SK-MEL-5 (cell line): ENCODE data around the gene CCDC91. TPM values are rescaled to one million over a fixed set of nuclear protein-coding genes. Genes with fewer than 3 reads are reported as not detected.

ENCODE experiments used
- DNase-seq: peaks from one replicate; pipeline ENCODE4 v3.0.0-alpha.2; 2016; ENCODE audit warnings: low read depth, low spot score
- in situ Hi-C: cut with HindIII; loops from 2 replicates; pipeline ENCODE4 v1.10.0; 2016; ENCODE audit warnings: low sequenced_read_pairs, high pct_unique_total_duplicates, low pct_unique_long_range_greater_than_20kb
- total RNA-seq: library from RNA; depleted of rRNA; stranded (reverse); fragments of >200 nt; shearing (Covaris generic); gene quantifications from 2 replicates; pipeline ENCODE4 v1.2.3, GENCODE V29; 2014

The CCDC91 gene
- total RNA-seq, 1 experiment from 2014 or later, result 22.7 TPM

- in situ Hi-C loops, result no loop called here
- DNase-seq, result no peak
Observed at GRCh38 chr12:28219827-28220226, 29.6 kb downstream of the CCDC91 start.

- no peak for DNase-seq
- in situ Hi-C loops, result no loop called here
Observed at GRCh38 chr12:28222081-28222700, 31.9 kb downstream of the CCDC91 start.

GRCh38 chr12:28223025-28223554 is 32.8 kb downstream of the CCDC91 start:
- in situ Hi-C loops, result no loop called here
- DNase-seq, result no peak

GRCh38 chr12:28223858-28224257 is 33.6 kb downstream of the CCDC91 start:
- in situ Hi-C loops, result no loop called here
- DNase-seq, result no peak

DNA sequence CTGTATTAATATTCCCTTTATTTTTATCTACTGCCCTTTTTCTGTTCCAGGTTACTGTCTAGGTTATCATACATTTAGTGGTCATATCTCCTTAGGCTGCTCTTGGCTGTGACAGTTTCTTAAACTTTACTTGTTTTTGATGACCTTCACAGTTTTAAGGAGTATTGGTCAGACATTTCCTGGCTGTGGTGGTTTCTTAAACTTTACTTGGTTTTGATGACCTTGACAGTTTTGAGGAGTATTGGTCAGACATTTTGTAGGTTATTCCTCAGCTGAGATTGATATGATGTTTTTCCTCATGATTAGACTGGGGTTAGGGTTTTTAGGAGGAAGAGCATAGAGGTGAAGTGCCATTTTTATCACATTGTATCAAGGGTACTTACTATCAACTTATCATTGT is 36.4 kb downstream of the CCDC91 start:
- in situ Hi-C loops, result no loop called here
- no peak for DNase-seq

DNA sequence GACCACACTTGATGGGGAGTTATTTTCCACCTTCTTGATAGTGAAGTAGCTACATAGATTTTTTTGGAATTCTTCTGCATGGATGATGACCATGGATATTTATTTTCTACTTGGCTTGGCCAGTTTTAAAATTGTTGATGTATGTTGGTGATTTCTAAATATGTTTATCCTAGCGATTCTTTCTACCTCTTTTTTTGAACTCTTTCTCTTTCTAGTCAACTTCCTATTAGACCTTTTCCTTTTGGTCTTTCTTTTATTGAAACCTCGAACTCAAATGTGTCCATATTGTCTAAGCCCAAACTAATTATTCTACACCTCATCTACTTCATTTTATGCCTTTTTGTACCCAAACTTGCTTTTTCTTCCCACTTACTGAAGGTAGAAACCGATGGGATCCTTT is 37.0 kb downstream of the CCDC91 start:
- in situ Hi-C loops, result no loop called here
- no peak for DNase-seq

DNA sequence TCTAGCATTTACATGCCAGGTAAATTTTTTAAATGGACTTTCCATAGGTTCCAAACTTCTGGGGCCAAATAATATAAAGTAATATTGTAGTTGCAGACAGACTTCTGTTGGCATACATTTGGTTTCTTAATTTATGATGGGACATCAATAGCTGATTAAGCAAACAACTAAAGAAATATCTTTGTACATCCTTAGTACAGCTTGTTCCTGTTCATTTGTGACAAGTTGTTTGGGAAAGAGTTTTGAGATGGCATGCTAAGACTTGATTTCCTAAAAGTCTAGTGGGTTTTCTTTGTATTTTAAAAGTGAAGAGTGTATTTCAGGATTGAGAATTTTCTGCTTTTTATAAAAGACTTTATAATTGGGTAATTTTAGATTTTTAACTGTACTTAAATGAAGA is 41.0 kb downstream of the CCDC91 start:
- in situ Hi-C loops, result no loop called here
- no peak for DNase-seq

DNA sequence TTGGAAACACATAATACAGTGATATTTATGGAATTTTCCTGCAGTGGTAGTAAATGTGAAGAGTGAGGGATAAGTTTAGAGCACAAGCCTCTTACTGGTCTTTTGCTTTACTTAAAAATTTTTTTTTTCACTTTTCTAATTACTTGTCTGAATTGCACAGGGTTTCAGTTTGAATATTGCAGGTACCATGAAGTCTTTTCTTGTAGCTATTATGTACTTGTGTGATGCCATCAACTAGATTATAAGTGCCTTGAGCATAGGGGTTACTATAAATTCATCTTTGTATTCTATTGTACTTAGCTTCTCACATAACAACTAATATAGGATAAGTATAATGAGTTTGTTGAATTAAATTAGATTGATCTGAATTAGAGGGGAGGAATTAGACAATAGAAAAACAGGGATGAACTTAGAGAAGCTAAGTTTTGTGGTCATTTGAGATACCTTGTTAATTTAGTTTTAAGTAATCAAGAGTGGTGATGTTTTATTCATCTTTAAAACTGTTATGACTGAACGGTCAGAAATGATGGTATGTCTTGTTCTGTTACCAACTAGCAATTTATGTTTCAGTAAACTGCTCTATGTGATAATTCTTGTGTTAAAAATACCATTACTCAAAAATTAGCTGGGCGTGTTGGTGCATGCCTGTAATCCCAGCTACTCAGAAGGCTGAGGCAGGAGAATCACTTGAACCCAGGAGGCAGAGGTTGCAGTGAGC is 42.1 kb downstream of the CCDC91 start:
- DNase-seq, result no peak
- in situ Hi-C loops, result no loop called here

GRCh38 chr12:28234444-28234843 is 44.2 kb downstream of the CCDC91 start:
- in situ Hi-C loops, result no loop called here
- no peak for DNase-seq

DNA sequence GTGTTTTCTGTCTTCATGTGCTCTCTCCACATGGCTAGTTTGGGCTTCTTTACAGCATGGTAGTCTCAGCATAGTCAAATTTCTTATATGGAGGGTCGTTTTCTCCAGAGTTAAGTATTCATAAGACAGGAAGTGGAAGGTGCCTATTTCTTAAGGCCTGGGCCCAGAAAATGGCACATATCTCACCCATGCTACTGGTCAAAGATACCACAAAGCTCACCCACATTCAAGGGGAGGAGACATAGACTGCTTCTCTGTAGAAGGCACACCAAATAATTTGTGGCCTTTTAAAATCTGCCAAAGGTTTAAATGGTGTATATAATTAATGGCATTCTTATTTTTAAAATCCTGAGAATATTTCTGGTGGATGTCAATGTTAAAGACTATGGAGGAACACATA is 44.8 kb downstream of the CCDC91 start:
- no peak for DNase-seq
- in situ Hi-C loops, result no loop called here

DNA sequence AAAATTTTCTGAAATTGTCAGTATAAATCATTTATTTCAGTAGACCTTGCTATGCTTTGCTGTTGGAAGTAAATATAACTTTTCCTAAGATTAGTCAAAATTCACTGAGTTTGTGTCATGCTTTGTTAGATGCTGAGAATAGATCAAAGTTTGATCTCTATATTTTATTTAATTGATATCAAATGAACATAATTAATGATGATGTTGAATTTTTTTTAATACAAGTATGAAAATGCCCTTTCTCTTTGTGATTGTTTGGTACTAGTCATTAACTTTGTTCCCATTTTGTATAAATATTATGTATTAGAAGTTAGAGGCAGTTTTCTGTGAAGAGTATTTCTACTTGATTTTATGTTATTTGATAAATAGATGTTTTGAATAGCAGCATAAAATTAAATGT is 45.7 kb downstream of the CCDC91 start:
- no peak for DNase-seq
- in situ Hi-C loops, result no loop called here

DNA sequence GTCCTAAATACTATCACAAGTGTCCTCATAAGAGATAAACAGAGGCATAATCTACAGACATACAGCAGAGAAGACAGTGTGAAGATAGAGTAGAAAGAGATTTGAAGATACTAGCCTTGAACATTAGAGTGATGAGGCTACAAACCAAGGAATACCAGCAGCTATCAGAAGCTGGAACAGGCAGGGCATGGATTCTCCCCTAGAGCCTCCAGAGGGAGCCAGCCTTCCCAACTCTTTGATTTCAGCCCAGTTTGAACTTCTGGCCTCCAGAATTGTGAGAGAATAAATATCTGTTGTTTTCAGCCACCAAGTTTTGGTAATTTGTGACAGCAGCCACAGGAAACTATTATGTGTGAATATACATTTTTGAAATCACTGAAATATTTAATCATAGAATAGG is 47.2 kb downstream of the CCDC91 start:
- peak; percentile 16 for DNase-seq
- in situ Hi-C loops, result no loop called here

GRCh38 chr12:28239918-28240317 is 49.7 kb downstream of the CCDC91 start:
- in situ Hi-C loops, result no loop called here
- DNase-seq, result no peak

GRCh38 chr12:28240853-28241252 is 50.6 kb downstream of the CCDC91 start:
- in situ Hi-C loops, result no loop called here
- no peak for DNase-seq

DNA sequence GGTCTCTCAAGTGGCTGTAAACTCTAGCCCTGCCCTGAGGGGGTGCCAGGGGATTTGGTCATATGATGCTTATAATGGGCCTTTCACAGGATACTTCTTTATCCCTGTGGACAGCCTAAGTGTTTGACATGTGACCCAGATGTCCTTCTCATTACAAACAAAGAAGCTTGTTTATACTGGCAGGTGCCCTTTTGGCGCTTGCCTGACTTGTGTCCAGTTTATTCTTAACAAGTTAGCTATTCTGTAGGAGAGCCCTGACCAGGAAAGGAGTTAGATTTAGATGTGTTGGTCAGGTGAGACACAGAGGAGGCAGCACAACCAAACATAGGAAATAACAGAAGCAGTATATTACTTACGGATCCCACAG is 51.9 kb downstream of the CCDC91 start:
- in situ Hi-C loops, result no loop called here
- peak; percentile 76 for DNase-seq

DNA sequence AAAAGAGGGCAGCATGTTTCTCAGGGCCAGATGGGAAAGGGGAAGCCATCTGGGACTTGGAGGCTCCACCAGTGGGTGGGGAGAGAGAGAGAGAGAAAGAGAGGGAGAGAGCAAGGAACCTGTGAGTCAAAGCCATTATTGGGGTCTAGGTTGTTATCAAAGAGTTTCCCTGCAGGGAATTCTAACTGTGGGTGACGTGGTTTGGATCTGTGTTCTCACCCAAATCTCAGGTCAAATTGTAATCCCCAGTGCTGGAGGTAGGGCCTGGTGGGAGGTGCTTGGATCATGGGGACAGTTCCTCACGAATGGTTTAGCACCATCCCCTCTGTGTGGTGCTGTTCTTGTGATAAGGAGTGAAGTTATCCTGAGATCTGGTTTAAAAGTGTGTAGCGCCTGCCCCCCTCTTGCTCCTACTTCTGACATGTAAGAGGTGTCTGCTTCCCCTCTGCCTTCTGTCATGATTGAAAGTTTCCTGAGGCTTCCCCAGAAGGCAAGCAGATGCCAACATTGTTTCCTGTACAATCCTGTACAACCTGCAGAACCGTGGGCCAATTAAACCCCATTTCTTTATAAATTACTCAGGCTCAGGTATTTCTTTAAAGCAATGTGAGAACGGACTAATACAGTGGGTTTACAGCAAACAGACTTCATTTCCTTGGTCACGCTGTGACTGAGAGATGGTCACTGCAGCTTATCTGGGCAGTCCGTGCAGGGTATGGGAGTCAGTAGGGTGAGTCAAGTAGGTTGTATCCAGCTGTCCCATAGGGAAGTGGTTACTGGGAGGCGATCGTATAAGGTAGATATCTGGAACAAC is 52.4 kb downstream of the CCDC91 start:
- in situ Hi-C loops, result no loop called here
- no peak for DNase-seq

DNA sequence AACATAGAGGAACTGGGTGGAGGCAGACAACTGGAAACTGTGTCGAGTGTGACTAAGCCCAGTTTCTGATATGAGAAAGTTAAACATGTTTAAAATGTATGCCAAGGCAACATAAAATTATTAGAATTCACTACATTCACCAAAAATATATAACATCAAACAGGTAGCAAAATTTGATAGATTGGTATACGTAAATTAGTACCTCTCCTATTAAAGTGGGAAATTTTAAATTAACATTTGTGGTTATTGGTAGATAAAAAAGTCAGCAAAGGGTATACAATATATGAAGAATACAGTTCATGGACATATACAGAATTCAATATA is 53.0 kb downstream of the CCDC91 start:
- DNase-seq, result no peak
- in situ Hi-C loops, result no loop called here

DNA sequence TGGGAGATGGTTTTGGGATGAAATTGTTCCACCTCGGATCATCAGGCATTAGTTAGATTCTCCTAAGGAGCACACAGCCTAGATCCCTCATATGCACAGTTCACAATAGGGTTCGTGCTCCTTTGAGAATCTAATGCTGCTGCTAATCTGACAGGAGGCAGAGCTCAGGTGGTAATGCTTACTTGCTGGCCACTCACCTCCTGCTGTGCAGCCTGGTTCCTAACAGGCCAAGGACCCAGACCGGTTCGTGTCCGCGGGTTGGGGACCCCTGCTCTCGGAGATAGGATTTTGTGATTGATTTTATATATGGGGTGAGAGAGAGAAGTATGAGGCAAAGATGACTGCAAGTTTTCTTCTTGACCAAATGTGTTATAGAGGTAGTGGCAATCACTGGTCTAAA is 57.5 kb downstream of the CCDC91 start:
- in situ Hi-C loops, result no loop called here
- DNase-seq, result no peak
